Testis (tissue), 2 donors: ENCODE measurements around the gene ERF.

ENCODE experiments used
- POLR2A ChIP-seq: fragments of 450-650 bp; IDR thresholded peaks from one replicate; pipeline ENCODE4 v1.6.1; 2017; ENCODE audit warnings: antibody characterized with exemption, mild to moderate bottlenecking, moderate library complexity
- TF ChIP-seq, protein P1 (sequence below), 3 experiments: fragments of 450-650 bp in 2 of 3; fragments of 200-600 bp in 1 of 3; sonication (generic) in 1 of 3; IDR thresholded peaks; one replicate each; pipeline ENCODE4 v1.5.1; 2016 to 2019; ENCODE audit warnings: antibody characterized with exemption in 3 of 3, mild to moderate bottlenecking in 2 of 3, moderate library complexity in 1 of 3

DNA sequence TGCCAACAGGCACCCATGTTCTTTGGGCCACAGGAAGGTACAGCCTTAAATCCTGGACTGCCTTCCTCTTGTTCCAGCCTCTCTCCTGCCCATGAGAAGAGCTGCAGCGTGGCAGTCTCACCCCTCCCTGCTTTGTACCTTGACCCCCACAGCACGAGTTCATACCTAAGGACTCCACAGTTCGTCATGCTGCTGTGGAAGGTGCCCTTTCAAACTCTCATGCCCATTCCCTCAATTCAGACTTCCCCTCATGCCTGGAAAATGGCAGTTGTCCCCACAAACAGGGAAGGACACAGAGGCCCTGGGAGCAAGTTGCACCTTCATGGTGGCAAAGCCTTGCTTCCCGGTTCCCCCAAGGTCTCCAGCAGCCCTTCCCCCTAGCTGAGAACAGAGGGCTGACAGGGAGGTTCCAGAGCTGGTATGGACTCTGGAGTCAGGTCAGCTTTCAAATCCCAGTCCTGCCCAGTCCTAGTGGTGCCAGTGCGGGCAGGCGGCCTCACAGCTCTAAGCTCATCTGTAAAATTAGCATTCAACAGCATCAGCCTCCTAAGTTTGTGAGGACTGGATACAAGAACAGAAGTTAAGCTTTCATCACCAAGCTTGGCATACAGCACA is 21.1 kb downstream of the ERF start:
- TF ChIP-seq, protein P1, sequence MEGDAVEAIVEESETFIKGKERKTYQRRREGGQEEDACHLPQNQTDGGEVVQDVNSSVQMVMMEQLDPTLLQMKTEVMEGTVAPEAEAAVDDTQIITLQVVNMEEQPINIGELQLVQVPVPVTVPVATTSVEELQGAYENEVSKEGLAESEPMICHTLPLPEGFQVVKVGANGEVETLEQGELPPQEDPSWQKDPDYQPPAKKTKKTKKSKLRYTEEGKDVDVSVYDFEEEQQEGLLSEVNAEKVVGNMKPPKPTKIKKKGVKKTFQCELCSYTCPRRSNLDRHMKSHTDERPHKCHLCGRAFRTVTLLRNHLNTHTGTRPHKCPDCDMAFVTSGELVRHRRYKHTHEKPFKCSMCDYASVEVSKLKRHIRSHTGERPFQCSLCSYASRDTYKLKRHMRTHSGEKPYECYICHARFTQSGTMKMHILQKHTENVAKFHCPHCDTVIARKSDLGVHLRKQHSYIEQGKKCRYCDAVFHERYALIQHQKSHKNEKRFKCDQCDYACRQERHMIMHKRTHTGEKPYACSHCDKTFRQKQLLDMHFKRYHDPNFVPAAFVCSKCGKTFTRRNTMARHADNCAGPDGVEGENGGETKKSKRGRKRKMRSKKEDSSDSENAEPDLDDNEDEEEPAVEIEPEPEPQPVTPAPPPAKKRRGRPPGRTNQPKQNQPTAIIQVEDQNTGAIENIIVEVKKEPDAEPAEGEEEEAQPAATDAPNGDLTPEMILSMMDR (IDR thresholded peaks at IDR 0.05): no peak
- TF ChIP-seq POLR2A: no peak
